SU-DHL-6 (cell line): ENCODE results near the gene LHPP.

Source experiments
- H2AFZ ChIP-seq: fragments of 200-600 bp; sonication (generic); 2 replicates; pipeline ENCODE4 v1.6.1; 2014; ENCODE audit warnings: low read depth, mild to moderate bottlenecking, moderate library complexity, mixed read lengths, antibody characterized with exemption, low read length; ENCODE audit not compliant: severe bottlenecking
- H3F3A ChIP-seq: fragments of 200-600 bp; shearing (Covaris generic); 2 replicates; pipeline ENCODE4 v1.6.0; 2016; ENCODE audit warnings: antibody characterized with exemption, mild to moderate bottlenecking; ENCODE audit not compliant: insufficient read depth
- H3K27ac ChIP-seq: fragments of 200-600 bp; sonication (generic); 2 replicates; pipeline ENCODE4 v1.5.1; 2016; ENCODE audit warnings: low read depth, mild to moderate bottlenecking, low read length, moderate library complexity, mixed read lengths
- H3K27me3 ChIP-seq: fragments of 200-600 bp; sonication (generic), shearing (Covaris generic); 2 replicates; pipeline ENCODE4 v1.6.0; 2014; ENCODE audit warnings: mild to moderate bottlenecking, low read length
- H3K36me3 ChIP-seq: fragments of 200-600 bp; sonication (generic); 2 replicates; pipeline ENCODE4 v1.6.1; 2014; ENCODE audit warnings: mild to moderate bottlenecking, low read length, mixed read lengths
- H3K4me2 ChIP-seq: fragments of 300-600, 200-600 bp; shearing (Covaris generic), sonication (generic); 2 replicates; pipeline ENCODE4 v1.6.0; 2014; ENCODE audit warnings: low read length, low read depth, mild to moderate bottlenecking; ENCODE audit not compliant: poor library complexity, severe bottlenecking
- H3K4me3 ChIP-seq: fragments of 200-600 bp; sonication (generic); 2 replicates; pipeline ENCODE4 v1.5.1; 2014; ENCODE audit warnings: antibody characterized with exemption, low read length, mild to moderate bottlenecking, mixed read lengths; ENCODE audit not compliant: insufficient read depth, poor library complexity, severe bottlenecking
- H3K79me2 ChIP-seq: fragments of 200-600 bp; sonication (generic); 2 replicates; pipeline ENCODE4 v1.6.1; 2014; ENCODE audit warnings: mild to moderate bottlenecking, low read length, moderate library complexity; ENCODE audit not compliant: insufficient read depth
- H3K9ac ChIP-seq: fragments of 200-600 bp; sonication (generic); 2 replicates; pipeline ENCODE4 v1.7.0; 2014; ENCODE audit warnings: mild to moderate bottlenecking, low read length
- H3K9me2 ChIP-seq: fragments of 200-600 bp; sonication (generic); replicated peaks from 2 replicates; pipeline ENCODE4 v1.6.1; 2014; ENCODE audit warnings: low read length; ENCODE audit not compliant: insufficient read depth
- H3K9me3 ChIP-seq: fragments of 200-600 bp; sonication (generic); 2 replicates; pipeline ENCODE4 v1.6.1; 2014; ENCODE audit warnings: low read length, mixed read lengths; ENCODE audit not compliant: insufficient read depth
- H4K20me1 ChIP-seq: fragments of 200-600 bp; sonication (generic); 2 replicates; pipeline ENCODE4 v1.6.1; 2014; ENCODE audit warnings: low read depth, mild to moderate bottlenecking, antibody characterized with exemption, low read length, moderate library complexity, mixed read lengths
- CTCF ChIP-seq: fragments of 200-600 bp; sonication (generic); IDR thresholded peaks from one replicate; pipeline ENCODE4 v1.5.1; 2017; ENCODE audit warnings: antibody characterized with exemption, mild to moderate bottlenecking, low read length, moderate library complexity; ENCODE audit not compliant: insufficient read depth, poor library complexity, severe bottlenecking
- EZH2phosphoT487 ChIP-seq: fragments of 200-600 bp; sonication (generic), shearing (Covaris generic); conservative IDR thresholded peaks from 2 replicates; pipeline ENCODE4 v1.6.1; 2018; ENCODE audit warnings: mild to moderate bottlenecking, antibody characterized with exemption, low read length, moderate library complexity, mixed read lengths

LHPP gene

GRCh38 chr10:124468624-124469023, 7.0 kb downstream of the LHPP start:
- no peak for TF ChIP-seq EZH2phosphoT487
- no peak for TF ChIP-seq CTCF
- Histone ChIP-seq H3K79me2 (no peaks in the 10 kb centered on the region), H3K27ac (no peak overlapping the region)

GRCh38 chr10:124469956-124470484, 8.4 kb downstream of the LHPP start:
- Histone ChIP-seq H3K79me2 (no peaks in the 10 kb centered on the region), H4K20me1 (no peaks in the 10 kb centered on the region), H3K4me3 (no peak overlapping the region), H3K4me2 (no peak overlapping the region), H3K27ac (no peak overlapping the region), H3F3A (peaks cover 5% of the 10 kb centered on the region; the same call in 1 of the 2 replicates), H3K9me3 (no peaks in the 10 kb centered on the region), H3K9ac (no peak overlapping the region), H3K27me3 (no peaks in the 10 kb centered on the region), H3K36me3 (no peaks in the 10 kb centered on the region), H2AFZ (no peak overlapping the region), H3K9me2 (no peaks in the 10 kb centered on the region)
- no peak for TF ChIP-seq CTCF

More at GRCh38 chr10:124468624-124469023, 7.0 kb downstream of the LHPP start:
- Histone ChIP-seq H4K20me1 (no peaks in the 10 kb centered on the region), H3K9me3 (no peaks in the 10 kb centered on the region), H2AFZ (no peak overlapping the region), H3K9me2 (no peaks in the 10 kb centered on the region), H3K4me3 (no peak overlapping the region), H3F3A (peaks cover 5% of the 10 kb centered on the region; the same call in 1 of the 2 replicates), H3K36me3 (no peaks in the 10 kb centered on the region), H3K9ac (no peak overlapping the region), H3K4me2 (no peak overlapping the region), H3K27me3 (no peaks in the 10 kb centered on the region)

GRCh38 chr10:124470544-124471434, 9.2 kb downstream of the LHPP start:
- Histone ChIP-seq H4K20me1 (no peaks in the 10 kb centered on the region), H3K27ac (no peak overlapping the region), H3K9ac (no peak overlapping the region), H3K4me3 (no peak overlapping the region), H3K79me2 (no peaks in the 10 kb centered on the region), H3K9me3 (no peaks in the 10 kb centered on the region), H3K4me2 (no peak overlapping the region), H3K36me3 (no peaks in the 10 kb centered on the region), H2AFZ (no peak overlapping the region), H3K9me2 (no peaks in the 10 kb centered on the region), H3K27me3 (no peaks in the 10 kb centered on the region), H3F3A (peaks cover 5% of the 10 kb centered on the region; the same call in 1 of the 2 replicates)
- TF ChIP-seq CTCF (no peak), EZH2phosphoT487 (no peak)
